A549 (cell line): ENCODE measurements around the gene TRIP10.

Experiments used
- CEBPB ChIP-seq, 2 experiments: fragments of >200 bp in 1 of 2; sonication (Bioruptor Twin) in 1 of 2; formaldehyde crosslinking in 1 of 2; IDR thresholded peaks; 2 replicates each; pipeline ENCODE4 v1.6.1; 2012 to 2016
- CTCF ChIP-seq: fragments of >200 bp; sonication (Bioruptor Twin); formaldehyde crosslinking; IDR thresholded peaks from 3 replicates; pipeline ENCODE4 v1.5.1; 2016
- EP300 ChIP-seq, 2 experiments: fragments of >200 bp; sonication (Bioruptor Twin); formaldehyde crosslinking; IDR thresholded peaks; 2 replicates in 1 of 2; 3 replicates in 1 of 2; pipeline ENCODE4 v1.6.1; 2016 to 2017
- HDAC2 ChIP-seq: fragments of 200-600 bp; sonication (generic); IDR thresholded peaks from 2 replicates; pipeline ENCODE4 v1.6.1; 2016
- MAZ ChIP-seq: fragments of 150-350 bp; IDR thresholded peaks from 2 replicates; pipeline ENCODE4 v1.6.1; 2014; ENCODE audit warnings: antibody characterized with exemption, low read depth, low read length, borderline replicate concordance
- NR3C1 ChIP-seq: fragments of >200 bp; sonication (Bioruptor Twin); formaldehyde crosslinking; IDR thresholded peaks from 3 replicates; pipeline ENCODE4 v1.6.1; 2017
- PBX3 ChIP-seq: IDR thresholded peaks from 2 replicates; pipeline ENCODE4 v1.6.1; 2012
- POLR2A ChIP-seq: IDR thresholded peaks from 2 replicates; pipeline ENCODE4 v1.6.1; 2012; ENCODE audit warnings: mild to moderate bottlenecking, low read length
- RAD21 ChIP-seq, 2 experiments: fragments of >200 bp in 1 of 2; sonication (Bioruptor Twin) in 1 of 2; formaldehyde crosslinking in 1 of 2; IDR thresholded peaks in 1 of 2; conservative IDR thresholded peaks in 1 of 2; 2 replicates in 1 of 2; 3 replicates in 1 of 2; pipeline ENCODE4 v1.6.1; 2012 to 2018; ENCODE audit warnings: inconsistent platforms in 1 of 2
- REST ChIP-seq: fragments of 200-600 bp; sonication (generic); IDR thresholded peaks from 2 replicates; pipeline ENCODE4 v1.6.1; 2016; ENCODE audit warnings: antibody characterized with exemption, mild to moderate bottlenecking, moderate library complexity
- RFX5 ChIP-seq: fragments of 450-650 bp; IDR thresholded peaks from 2 replicates; pipeline ENCODE4 v1.7.1; 2014; ENCODE audit warnings: antibody characterized with exemption, mild to moderate bottlenecking, moderate library complexity
- RNF2 ChIP-seq: fragments of 200-600 bp; sonication (generic); IDR thresholded peaks from 2 replicates; pipeline ENCODE4 v1.6.1; 2016; ENCODE audit warnings: low read depth, mild to moderate bottlenecking, antibody characterized with exemption, moderate library complexity, borderline replicate concordance
- TF ChIP-seq, protein P1 (sequence below): fragments of >200 bp; sonication (Bioruptor Twin); formaldehyde crosslinking; IDR thresholded peaks from 3 replicates; pipeline ENCODE4 v1.6.1; 2016
- TF ChIP-seq, protein P2 (sequence below): fragments of 250-450 bp; sonication (Bioruptor Pico); IDR thresholded peaks from 2 replicates; pipeline ENCODE4 v1.5.0; 2021; ENCODE audit warnings: mild to moderate bottlenecking, moderate library complexity, borderline replicate concordance

GRCh38 chr19:6714749-6715555 lies 24.5 kb upstream of the TRIP10 start:
- no peak for TF ChIP-seq EP300 (IDR thresholded peaks at IDR 0.05)
- TF ChIP-seq, protein P1, sequence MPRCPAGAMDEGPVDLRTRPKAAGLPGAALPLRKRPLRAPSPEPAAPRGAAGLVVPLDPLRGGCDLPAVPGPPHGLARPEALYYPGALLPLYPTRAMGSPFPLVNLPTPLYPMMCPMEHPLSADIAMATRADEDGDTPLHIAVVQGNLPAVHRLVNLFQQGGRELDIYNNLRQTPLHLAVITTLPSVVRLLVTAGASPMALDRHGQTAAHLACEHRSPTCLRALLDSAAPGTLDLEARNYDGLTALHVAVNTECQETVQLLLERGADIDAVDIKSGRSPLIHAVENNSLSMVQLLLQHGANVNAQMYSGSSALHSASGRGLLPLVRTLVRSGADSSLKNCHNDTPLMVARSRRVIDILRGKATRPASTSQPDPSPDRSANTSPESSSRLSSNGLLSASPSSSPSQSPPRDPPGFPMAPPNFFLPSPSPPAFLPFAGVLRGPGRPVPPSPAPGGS, result no peak
- TF ChIP-seq CTCF, result no peak
- no peak for TF ChIP-seq POLR2A
- no peak for TF ChIP-seq NR3C1
- TF ChIP-seq, protein P2, sequence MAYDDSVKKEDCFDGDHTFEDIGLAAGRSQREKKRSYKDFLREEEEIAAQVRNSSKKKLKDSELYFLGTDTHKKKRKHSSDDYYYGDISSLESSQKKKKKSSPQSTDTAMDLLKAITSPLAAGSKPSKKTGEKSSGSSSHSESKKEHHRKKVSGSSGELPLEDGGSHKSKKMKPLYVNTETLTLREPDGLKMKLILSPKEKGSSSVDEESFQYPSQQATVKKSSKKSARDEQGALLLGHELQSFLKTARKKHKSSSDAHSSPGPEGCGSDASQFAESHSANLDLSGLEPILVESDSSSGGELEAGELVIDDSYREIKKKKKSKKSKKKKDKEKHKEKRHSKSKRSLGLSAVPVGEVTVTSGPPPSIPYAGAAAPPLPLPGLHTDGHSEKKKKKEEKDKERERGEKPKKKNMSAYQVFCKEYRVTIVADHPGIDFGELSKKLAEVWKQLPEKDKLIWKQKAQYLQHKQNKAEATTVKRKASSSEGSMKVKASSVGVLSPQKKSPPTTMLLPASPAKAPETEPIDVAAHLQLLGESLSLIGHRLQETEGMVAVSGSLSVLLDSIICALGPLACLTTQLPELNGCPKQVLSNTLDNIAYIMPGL (CRISPR knock-in tag), result no peak
- no peak for TF ChIP-seq RNF2
- no peak for TF ChIP-seq REST
- no peak for TF ChIP-seq RAD21 (conservative IDR thresholded peaks at IDR 0.05 in 1 of 2, IDR thresholded peaks at IDR 0.05 in 1 of 2)
- TF ChIP-seq MAZ, result no peak
- no peak for TF ChIP-seq CEBPB (IDR thresholded peaks at IDR 0.05)
- no peak for TF ChIP-seq PBX3
- no peak for TF ChIP-seq RFX5
- TF ChIP-seq HDAC2, result no peak
